GM13977 (cell line): Measurements from ENCODE around the gene CCNY.

Source experiments
- DNase-seq: peaks from one replicate; pipeline ENCODE4 v3.0.0; 2012; ENCODE audit warnings: low spot score
- in situ Hi-C: fragments of 300-500 bp; cut with MboI; formaldehyde crosslinking; loops from one replicate; pipeline ENCODE4 v1.12.0; 2022; ENCODE audit warnings: low sequenced_read_pairs, low pct_unique_long_range_greater_than_20kb, mixed read lengths, inconsistent platforms; ENCODE audit not compliant: unreplicated experiment
- TF ChIP-seq, protein P1 (sequence below): IDR thresholded peaks from 2 replicates; pipeline ENCODE4 v1.5.1; 2012; ENCODE audit warnings: mild to moderate bottlenecking, control low read depth; ENCODE audit not compliant: insufficient read depth; ENCODE audit errors: extremely low read depth, missing control alignments

CCNY gene

DNA sequence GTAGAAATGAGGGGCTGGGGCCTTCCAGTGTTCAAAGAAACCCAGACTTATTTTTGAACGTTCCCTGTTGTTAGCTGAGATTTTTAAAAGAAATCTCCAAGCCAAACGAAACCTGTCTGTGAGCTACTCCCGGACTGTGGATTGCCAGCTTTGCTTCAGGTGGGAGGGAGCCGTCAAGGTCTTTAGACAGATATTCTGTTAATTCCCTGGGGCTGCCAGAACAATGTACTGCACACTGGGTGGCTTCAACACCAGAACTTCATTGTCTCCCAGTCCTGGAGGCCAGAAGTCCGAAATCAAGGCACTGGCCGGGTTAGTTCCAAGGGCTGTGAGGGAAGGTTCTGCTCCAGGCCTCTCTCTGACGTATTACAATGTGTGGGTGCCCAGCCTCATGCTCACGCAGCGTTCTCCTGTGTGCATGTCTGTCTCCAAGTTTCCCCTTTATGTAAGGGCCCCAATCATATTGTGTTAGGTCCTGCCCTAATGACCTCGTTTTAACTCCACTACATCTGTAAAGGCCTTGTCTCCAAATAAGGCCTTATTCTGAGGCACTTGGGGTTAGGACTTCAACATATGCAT, 208.9 kb downstream of the CCNY start:
- in situ Hi-C loops, result no loop called here
- DNase-seq, result no peak

DNA sequence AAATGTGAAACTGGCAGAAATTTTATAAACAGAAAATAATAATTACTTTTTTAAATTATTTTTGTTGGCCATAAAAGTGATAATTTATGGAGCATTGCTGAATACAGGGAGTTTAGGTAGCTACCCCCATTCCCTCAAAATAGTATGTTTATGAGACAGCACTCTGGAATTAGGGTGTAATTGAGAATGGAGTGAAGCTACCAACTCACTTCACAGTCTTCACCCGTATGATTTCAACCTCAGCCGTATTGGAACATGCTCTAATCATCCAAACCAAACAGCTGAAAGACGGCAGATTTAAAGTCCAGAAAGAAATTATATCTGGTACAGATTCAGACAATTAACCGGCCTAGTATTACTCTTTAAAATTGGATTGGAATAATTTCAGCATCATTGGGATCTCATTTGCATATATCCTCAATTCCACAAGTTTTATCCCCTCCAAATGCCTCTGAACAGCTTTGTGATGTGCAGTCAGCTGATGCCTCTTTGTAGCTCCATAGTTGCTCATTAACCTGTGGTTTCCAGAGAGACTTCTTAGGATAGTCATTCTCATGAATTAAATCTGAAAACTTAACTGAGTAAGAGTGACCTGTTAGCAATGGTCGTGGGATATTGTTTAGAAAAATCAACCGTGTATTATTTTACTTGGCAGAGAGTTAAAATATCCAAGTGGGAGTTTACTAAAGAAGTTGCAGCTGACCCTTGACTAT, 209.7 kb downstream of the CCNY start:
- in situ Hi-C loops, result no loop called here
- TF ChIP-seq, protein P1, sequence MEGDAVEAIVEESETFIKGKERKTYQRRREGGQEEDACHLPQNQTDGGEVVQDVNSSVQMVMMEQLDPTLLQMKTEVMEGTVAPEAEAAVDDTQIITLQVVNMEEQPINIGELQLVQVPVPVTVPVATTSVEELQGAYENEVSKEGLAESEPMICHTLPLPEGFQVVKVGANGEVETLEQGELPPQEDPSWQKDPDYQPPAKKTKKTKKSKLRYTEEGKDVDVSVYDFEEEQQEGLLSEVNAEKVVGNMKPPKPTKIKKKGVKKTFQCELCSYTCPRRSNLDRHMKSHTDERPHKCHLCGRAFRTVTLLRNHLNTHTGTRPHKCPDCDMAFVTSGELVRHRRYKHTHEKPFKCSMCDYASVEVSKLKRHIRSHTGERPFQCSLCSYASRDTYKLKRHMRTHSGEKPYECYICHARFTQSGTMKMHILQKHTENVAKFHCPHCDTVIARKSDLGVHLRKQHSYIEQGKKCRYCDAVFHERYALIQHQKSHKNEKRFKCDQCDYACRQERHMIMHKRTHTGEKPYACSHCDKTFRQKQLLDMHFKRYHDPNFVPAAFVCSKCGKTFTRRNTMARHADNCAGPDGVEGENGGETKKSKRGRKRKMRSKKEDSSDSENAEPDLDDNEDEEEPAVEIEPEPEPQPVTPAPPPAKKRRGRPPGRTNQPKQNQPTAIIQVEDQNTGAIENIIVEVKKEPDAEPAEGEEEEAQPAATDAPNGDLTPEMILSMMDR, result no peak
- DNase-seq, result no peak

More for the DNA sequence above, 208.9 kb downstream of the CCNY start:
- TF ChIP-seq, protein P1, result no peak

GRCh38 chr10:35546824-35547225, 210.5 kb downstream of the CCNY start:
- in situ Hi-C loops, result no loop called here
- TF ChIP-seq, protein P1, result no peak
- no peak for DNase-seq

DNA sequence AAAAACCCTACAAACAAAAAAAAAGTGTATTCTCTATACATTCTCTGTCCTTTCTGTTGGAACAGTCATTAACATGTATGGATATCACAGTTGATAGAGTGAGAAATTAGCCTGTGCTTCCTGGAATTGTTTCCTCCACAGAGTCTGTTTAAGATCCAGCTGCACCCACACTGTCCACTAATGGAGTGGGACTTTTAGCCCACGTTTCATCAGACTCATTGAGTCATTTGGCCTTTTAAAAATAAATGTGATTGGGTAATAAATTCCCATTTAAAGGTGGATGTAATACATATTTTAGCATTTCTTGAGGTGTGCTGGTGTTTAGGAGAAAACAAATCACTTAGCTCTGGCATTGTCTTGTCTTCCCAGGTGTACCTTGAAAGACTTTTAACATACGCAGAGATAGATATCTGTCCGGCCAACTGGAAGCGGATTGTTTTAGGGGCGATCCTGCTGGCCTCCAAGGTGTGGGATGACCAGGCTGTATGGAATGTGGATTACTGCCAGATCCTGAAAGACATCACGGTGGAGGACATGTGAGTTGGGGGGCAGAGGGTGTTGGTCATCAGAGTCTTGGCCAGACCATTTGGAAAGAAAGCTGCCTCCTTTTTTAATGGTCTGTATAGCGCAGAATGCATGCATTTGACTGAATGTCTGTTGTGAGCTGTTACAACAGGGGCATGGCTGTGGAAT, 216.5 kb downstream of the CCNY start:
- TF ChIP-seq, protein P1, result no peak
- in situ Hi-C loops, result loop anchor here (25.0 kb wide), 1 partner anchor 315 kb away; no protein-coding TSS in a partner anchor
- DNase-seq, result no peak

DNA sequence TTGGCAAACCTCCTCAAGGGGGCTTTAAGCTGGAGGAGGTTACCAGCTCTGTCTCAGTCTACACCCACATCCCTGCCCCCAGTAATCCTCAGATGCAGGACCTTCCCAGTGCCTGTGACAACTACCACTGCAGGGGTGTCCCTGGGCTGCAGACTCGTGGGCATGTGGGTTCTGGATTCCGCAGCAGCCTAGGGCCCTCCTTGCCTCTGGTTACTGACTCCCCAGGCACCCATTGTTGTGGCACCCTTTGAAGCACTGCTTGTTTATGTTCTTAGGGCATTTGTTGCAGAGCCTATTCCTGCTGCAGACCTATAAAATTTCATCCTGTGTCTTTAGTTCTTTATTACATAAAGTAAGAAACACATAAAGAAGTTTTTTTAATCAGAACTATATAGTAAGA, 217.7 kb downstream of the CCNY start:
- TF ChIP-seq, protein P1, result no peak
- in situ Hi-C loops, result loop anchor here (25.0 kb wide), 1 partner anchor 317 kb away; no protein-coding TSS in a partner anchor
- DNase-seq, result no peak

- TF ChIP-seq, protein P1, result no peak
- in situ Hi-C loops, result loop anchor here (25.0 kb wide), 1 partner anchor 317 kb away; no protein-coding TSS in a partner anchor
- DNase-seq, result peak; percentile 27
Observed at GRCh38 chr10:35554461-35555056, 218.2 kb downstream of the CCNY start.
